Hepatocyte (in vitro differentiated cells): ENCODE data around the gene ZBTB49. TPM values are rescaled to one million over a fixed set of nuclear protein-coding genes. Genes with fewer than 3 reads are reported as not detected.

Experiments used
- DNase-seq: peaks from one replicate; pipeline ENCODE4 v3.0.0-alpha.2; 2016; ENCODE audit warnings: low spot score
- H2AFZ ChIP-seq: fragments of 200-600 bp; sonication (generic); 2 replicates; pipeline ENCODE4 v1.6.0; 2016; ENCODE audit warnings: antibody characterized with exemption, mild to moderate bottlenecking
- H3K27ac ChIP-seq: fragments of 200-600 bp; sonication (generic); 2 replicates; pipeline ENCODE4 v1.5.1; 2016; ENCODE audit warnings: mild to moderate bottlenecking
- H3K27me3 ChIP-seq: fragments of 200-600 bp; sonication (generic); 2 replicates; pipeline ENCODE4 v1.6.1; 2016
- H3K36me3 ChIP-seq: fragments of 200-600 bp; sonication (generic); replicated peaks from 2 replicates; pipeline ENCODE4 v1.5.1; 2016; ENCODE audit warnings: low read depth; ENCODE audit not compliant: insufficient read depth
- H3K4me1 ChIP-seq: fragments of 200-600 bp; sonication (generic); 2 replicates; pipeline ENCODE4 v1.5.1; 2016; ENCODE audit warnings: mild to moderate bottlenecking, moderate library complexity; ENCODE audit not compliant: insufficient read depth
- H3K4me2 ChIP-seq: fragments of 200-600 bp; sonication (generic); 2 replicates; pipeline ENCODE4 v1.6.0; 2016
- H3K4me3 ChIP-seq: fragments of 200-600 bp; sonication (generic); 2 replicates; pipeline ENCODE4 v1.5.1; 2016; ENCODE audit warnings: mild to moderate bottlenecking
- H3K79me2 ChIP-seq: fragments of 200-600 bp; sonication (generic); 2 replicates; pipeline ENCODE4 v1.6.0; 2017; ENCODE audit warnings: mild to moderate bottlenecking
- H3K9me2 ChIP-seq: fragments of 200-600 bp; sonication (generic); replicated peaks from 2 replicates; pipeline ENCODE4 v1.6.0; 2017; ENCODE audit warnings: mild to moderate bottlenecking; ENCODE audit not compliant: insufficient read depth
- H3K9me3 ChIP-seq: fragments of 200-600 bp; sonication (generic); 2 replicates; pipeline ENCODE4 v1.5.1; 2016; ENCODE audit warnings: low read depth, mild to moderate bottlenecking
- H4K20me1 ChIP-seq: fragments of 200-600 bp; sonication (generic); 2 replicates; pipeline ENCODE4 v1.6.0; 2016; ENCODE audit warnings: mild to moderate bottlenecking; ENCODE audit not compliant: insufficient read depth, poor library complexity, severe bottlenecking
- EZH2 ChIP-seq: fragments of 200-600 bp; sonication (generic); IDR thresholded peaks from 2 replicates; pipeline ENCODE4 v1.6.1; 2016; ENCODE audit warnings: antibody characterized with exemption, mild to moderate bottlenecking, borderline replicate concordance
- EZH2phosphoT487 ChIP-seq: fragments of 200-600 bp; sonication (generic); IDR thresholded peaks from one replicate; pipeline ENCODE4 v1.6.1; 2018; ENCODE audit warnings: antibody characterized with exemption, mild to moderate bottlenecking, low read depth, moderate library complexity; ENCODE audit not compliant: unreplicated experiment, severe bottlenecking
- WGBS: methylation state at CpG from one replicate; pipeline ENCODE4 v1.1.6; 2016; ENCODE audit warnings: low lambda C conversion rate; ENCODE audit errors: missing lambda C conversion rate; 5-methylcytosine and 5-hydroxymethylcytosine counted together
- polyA plus RNA-seq: library from polyadenylated mRNA; unstranded; fragments of >200 nt; fragmentation: Nextera tagmentation; extraction: Ambion mirVana; gene quantifications from 2 replicates; pipeline ENCODE4 v1.2.1, GENCODE V29; 2016
- total RNA-seq: library from RNA; depleted of rRNA; stranded (reverse); fragments of >200 nt; gene quantifications from 2 replicates; pipeline ENCODE4 v1.2.3, GENCODE V29; 2014
- TF ChIP-seq, protein P1 (sequence below): fragments of 200-600 bp; sonication (generic); IDR thresholded peaks from 2 replicates; pipeline ENCODE4 v1.5.1; 2016; ENCODE audit warnings: antibody characterized with exemption, mild to moderate bottlenecking; ENCODE audit not compliant: poor library complexity

ZBTB49 gene
- total and polyA plus RNA-seq, 2 experiments from 2014 or later = 2.2 to 3.3 TPM

DNA sequence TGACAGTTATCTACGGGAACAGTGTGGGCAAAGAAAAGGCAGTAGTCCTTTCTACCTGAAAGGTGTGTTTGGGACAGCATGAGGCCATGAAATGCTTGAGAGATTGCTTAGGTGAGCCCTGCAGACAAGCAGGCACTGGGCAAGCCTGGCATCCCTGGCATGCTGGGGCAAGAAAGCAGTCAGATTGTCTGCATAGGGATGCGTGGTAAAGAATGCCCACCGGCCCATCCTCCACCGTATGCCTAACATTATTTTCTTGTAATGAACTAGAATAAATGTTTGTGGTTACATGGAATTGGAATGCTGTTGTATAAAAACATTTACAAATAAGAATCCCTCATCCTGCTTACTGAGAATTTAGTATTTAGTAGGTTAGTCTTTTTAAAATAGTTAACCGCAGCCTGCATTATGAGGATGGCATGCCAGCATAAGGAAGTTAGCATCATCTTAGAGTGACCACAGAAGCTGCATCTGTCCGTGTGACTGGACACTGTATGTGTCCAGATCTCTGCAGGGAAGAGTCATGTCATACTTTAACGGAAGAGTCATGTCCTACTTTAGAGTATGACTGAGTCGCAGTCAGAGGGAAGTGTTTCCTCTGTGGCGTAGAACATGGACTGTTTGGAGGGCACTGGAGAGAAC lies 18.9 kb downstream of the ZBTB49 start:
- no peak for TF ChIP-seq EZH2
- TF ChIP-seq, protein P1, sequence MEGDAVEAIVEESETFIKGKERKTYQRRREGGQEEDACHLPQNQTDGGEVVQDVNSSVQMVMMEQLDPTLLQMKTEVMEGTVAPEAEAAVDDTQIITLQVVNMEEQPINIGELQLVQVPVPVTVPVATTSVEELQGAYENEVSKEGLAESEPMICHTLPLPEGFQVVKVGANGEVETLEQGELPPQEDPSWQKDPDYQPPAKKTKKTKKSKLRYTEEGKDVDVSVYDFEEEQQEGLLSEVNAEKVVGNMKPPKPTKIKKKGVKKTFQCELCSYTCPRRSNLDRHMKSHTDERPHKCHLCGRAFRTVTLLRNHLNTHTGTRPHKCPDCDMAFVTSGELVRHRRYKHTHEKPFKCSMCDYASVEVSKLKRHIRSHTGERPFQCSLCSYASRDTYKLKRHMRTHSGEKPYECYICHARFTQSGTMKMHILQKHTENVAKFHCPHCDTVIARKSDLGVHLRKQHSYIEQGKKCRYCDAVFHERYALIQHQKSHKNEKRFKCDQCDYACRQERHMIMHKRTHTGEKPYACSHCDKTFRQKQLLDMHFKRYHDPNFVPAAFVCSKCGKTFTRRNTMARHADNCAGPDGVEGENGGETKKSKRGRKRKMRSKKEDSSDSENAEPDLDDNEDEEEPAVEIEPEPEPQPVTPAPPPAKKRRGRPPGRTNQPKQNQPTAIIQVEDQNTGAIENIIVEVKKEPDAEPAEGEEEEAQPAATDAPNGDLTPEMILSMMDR = no peak
- no peak for TF ChIP-seq EZH2phosphoT487
- Histone ChIP-seq H3K36me3 (no peaks in the 10 kb centered on the region), H3K27ac (no peak overlapping the region), H3K79me2 (no peaks in the 10 kb centered on the region), H4K20me1 (no peaks in the 10 kb centered on the region), H3K4me1 (no peaks in the 10 kb centered on the region), H3K4me2 (no peak overlapping the region), H3K9me2 (no peaks in the 10 kb centered on the region), H3K9me3 (no peaks in the 10 kb centered on the region), H2AFZ (no peak overlapping the region), H3K27me3 (no peaks in the 10 kb centered on the region), H3K4me3 (no peak overlapping the region)
- WGBS = 94% methylated on average over 9 of the region's 9 CpGs
- no peak for DNase-seq

DNA sequence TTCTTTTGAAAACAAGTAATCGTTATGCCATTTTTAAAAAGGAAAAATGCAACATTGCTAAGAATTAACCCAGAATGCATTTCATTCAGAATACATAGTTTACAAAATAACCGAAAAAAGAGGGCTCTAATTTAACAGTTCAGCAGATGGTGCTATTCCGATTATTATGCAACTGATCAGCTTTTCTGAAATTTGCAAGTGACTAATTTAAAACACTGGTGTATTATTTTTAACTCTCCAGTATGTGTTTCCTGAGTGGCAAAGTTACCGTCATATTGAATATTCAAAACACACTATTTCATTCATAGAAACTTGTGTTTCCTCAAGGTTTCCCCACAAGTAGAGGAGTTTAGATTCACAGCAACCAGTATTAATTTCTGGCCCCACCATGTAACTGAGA lies 21.1 kb downstream of the ZBTB49 start:
- no peaks in the 10 kb centered on the region for H3K36me3 ChIP-seq
- H3K4me3 ChIP-seq = no peak overlapping the region
- H3K27ac ChIP-seq = no peak overlapping the region
- TF ChIP-seq, protein P1 = no peak
- TF ChIP-seq EZH2phosphoT487 (no peak), EZH2 (no peak)
- 98% methylated on average over 4 of the region's 4 CpGs for WGBS
- H3K9me2 ChIP-seq = no peaks in the 10 kb centered on the region
- DNase-seq = no peak
- no peaks in the 10 kb centered on the region for H3K4me1 ChIP-seq
- no peaks in the 10 kb centered on the region for H3K27me3 ChIP-seq
- no peak overlapping the region for H3K4me2 ChIP-seq
- no peak overlapping the region for H2AFZ ChIP-seq
- H3K79me2 ChIP-seq = no peaks in the 10 kb centered on the region
- H3K9me3 ChIP-seq = no peaks in the 10 kb centered on the region
- no peaks in the 10 kb centered on the region for H4K20me1 ChIP-seq

DNA sequence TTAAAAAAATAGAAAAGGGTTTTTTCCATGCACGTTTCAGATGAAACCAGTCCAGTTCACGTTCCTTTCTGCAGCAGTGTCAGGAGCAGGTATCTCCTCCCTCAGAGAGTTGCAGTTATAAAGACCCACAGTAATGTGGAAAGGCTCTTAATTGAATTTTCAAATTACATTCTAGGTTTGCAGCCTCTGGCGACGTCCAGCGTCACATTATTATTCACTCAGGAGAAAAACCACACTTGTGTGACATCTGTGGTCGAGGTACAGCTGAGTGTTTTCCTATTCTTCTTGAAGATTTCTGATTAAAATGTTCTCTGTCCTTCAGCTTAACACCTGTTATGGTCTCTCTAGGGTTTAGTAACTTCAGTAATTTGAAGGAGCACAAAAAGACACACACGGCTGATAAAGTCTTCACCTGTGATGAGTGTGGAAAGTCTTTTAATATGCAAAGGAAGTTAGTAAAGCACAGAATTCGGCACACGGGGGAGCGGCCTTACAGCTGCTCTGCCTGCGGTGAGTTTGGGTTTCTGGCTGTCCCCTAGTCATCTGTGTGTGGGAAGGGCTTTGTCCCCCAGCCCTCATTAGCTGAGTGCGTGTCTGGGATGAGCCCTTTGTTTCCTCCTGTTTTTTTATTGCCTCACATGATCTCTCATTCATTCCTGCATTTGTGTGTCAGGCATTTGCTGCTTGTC lies 25.6 kb downstream of the ZBTB49 start:
- Histone ChIP-seq H3K36me3 (no peaks in the 10 kb centered on the region), H3K4me2 (no peak overlapping the region), H3K9me3 (no peaks in the 10 kb centered on the region), H3K4me3 (no peak overlapping the region), H3K27ac (no peak overlapping the region), H3K4me1 (no peaks in the 10 kb centered on the region), H4K20me1 (no peaks in the 10 kb centered on the region), H3K79me2 (no peaks in the 10 kb centered on the region), H3K9me2 (no peaks in the 10 kb centered on the region), H2AFZ (no peak overlapping the region), H3K27me3 (no peaks in the 10 kb centered on the region)
- 86% methylated on average over 12 of the region's 12 CpGs for WGBS
- TF ChIP-seq EZH2phosphoT487 (no peak), EZH2 (no peak)
- TF ChIP-seq, protein P1 = no peak
- no peak for DNase-seq
